Nephron (organoid): Measurements from ENCODE around the gene AHSP.
"Not testable (repeated sequence)": the region's sequence is repeated elsewhere in the genome, so short reads cannot be mapped to it uniquely, and the experiment has no call there.

ENCODE experiments used
- H3K27ac Mint-ChIP-seq, 3 experiments: 2 replicates each; pipeline ENCODE4 v1.8.0; 2020; ENCODE audit warnings: mixed read lengths in 3 of 3, mild to moderate bottlenecking in 2 of 3, moderate library complexity in 1 of 3
- H3K27me3 Mint-ChIP-seq: 2 replicates; pipeline ENCODE4 v1.8.0; 2021; ENCODE audit warnings: low read depth, mild to moderate bottlenecking, moderate library complexity, mixed read lengths
- H3K36me3 Mint-ChIP-seq: 2 replicates; pipeline ENCODE4 v1.8.0; 2020; ENCODE audit warnings: low read depth, mixed read lengths
- H3K4me1 Mint-ChIP-seq: 2 replicates; pipeline ENCODE4 v1.8.0; 2020; ENCODE audit warnings: mixed read lengths
- H3K4me3 Mint-ChIP-seq, 3 experiments: 2 replicates each; pipeline ENCODE4 v1.8.0; 2020; ENCODE audit warnings: mild to moderate bottlenecking in 3 of 3, mixed read lengths in 3 of 3, moderate library complexity in 2 of 3
- H3K9me3 Mint-ChIP-seq: 2 replicates; pipeline ENCODE4 v1.8.0; 2020; ENCODE audit warnings: mixed read lengths
- TF ChIP-seq, protein P1 (sequence below), 3 experiments: fragments of 200-600 bp; sonication (generic); IDR thresholded peaks; one replicate each; pipeline ENCODE4 v1.5.0; 2021; ENCODE audit warnings: antibody characterized with exemption in 3 of 3; ENCODE audit not compliant: unreplicated experiment in 3 of 3

The AHSP gene

GRCh38 chr16:31569360-31569717 is 41.6 kb downstream of the AHSP start:
- H3K4me1 Mint-ChIP-seq = no peaks in the 10 kb centered on the region
- H3K9me3 Mint-ChIP-seq = peaks cover 18% of the 10 kb centered on the region
- no peak overlapping the region for H3K27ac Mint-ChIP-seq
- H3K4me3 Mint-ChIP-seq = no peak overlapping the region
- H3K36me3 Mint-ChIP-seq = no peaks in the 10 kb centered on the region
- TF ChIP-seq, protein P1, sequence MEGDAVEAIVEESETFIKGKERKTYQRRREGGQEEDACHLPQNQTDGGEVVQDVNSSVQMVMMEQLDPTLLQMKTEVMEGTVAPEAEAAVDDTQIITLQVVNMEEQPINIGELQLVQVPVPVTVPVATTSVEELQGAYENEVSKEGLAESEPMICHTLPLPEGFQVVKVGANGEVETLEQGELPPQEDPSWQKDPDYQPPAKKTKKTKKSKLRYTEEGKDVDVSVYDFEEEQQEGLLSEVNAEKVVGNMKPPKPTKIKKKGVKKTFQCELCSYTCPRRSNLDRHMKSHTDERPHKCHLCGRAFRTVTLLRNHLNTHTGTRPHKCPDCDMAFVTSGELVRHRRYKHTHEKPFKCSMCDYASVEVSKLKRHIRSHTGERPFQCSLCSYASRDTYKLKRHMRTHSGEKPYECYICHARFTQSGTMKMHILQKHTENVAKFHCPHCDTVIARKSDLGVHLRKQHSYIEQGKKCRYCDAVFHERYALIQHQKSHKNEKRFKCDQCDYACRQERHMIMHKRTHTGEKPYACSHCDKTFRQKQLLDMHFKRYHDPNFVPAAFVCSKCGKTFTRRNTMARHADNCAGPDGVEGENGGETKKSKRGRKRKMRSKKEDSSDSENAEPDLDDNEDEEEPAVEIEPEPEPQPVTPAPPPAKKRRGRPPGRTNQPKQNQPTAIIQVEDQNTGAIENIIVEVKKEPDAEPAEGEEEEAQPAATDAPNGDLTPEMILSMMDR (IDR thresholded peaks at IDR 0.05; ENCODE audit: unreplicated experiment in 3 of 3) = no peak
- H3K27me3 Mint-ChIP-seq = peaks cover 57% of the 10 kb centered on the region

- Mint-ChIP-seq H3K27ac (no peak overlapping the region), H3K27me3 (peaks cover 33% of the 10 kb centered on the region), H3K36me3 (no peaks in the 10 kb centered on the region), H3K9me3 (peaks cover 29% of the 10 kb centered on the region), H3K4me3 (no peak overlapping the region), H3K4me1 (no peaks in the 10 kb centered on the region)
- TF ChIP-seq, protein P1 (IDR thresholded peaks at IDR 0.05; ENCODE audit: unreplicated experiment in 3 of 3) = no peak
These were observed 45.1 kb downstream of the AHSP start for GRCh38 chr16:31572821-31573220.

DNA sequence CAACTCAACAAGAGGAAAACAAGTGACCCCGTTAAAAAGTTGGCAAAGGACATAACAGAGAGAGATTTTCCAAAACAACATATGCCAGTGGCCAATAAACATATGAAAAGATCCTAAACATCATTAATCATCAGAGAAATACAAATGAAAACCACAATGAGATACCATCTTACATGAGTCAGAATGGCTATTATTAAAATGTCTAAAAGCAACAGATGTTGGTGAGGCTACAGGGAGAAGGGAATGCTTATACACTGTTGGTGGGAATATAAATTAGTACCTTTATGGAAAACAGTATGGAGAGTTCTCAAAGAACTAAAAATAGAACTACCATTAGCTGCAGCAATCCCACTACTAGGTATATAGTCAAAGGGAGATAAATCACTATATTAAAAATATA is 46.5 kb downstream of the AHSP start:
- not testable (repeated sequence) for H3K4me3 Mint-ChIP-seq, H3K4me1 Mint-ChIP-seq
- H3K9me3 Mint-ChIP-seq = peaks cover 34% of the 10 kb centered on the region

GRCh38 chr16:31577411-31577810 is 49.7 kb downstream of the AHSP start:
- Mint-ChIP-seq H3K27ac (no peak overlapping the region), H3K27me3 (peaks cover under 1% of the 10 kb centered on the region), H3K4me1 (no peaks in the 10 kb centered on the region), H3K9me3 (peaks cover 38% of the 10 kb centered on the region), H3K36me3 (no peaks in the 10 kb centered on the region), H3K4me3 (no peak overlapping the region)
- TF ChIP-seq, protein P1 (IDR thresholded peaks at IDR 0.05; ENCODE audit: unreplicated experiment in 3 of 3) = no peak

More for the DNA sequence above, 46.5 kb downstream of the AHSP start:
- H3K27me3 Mint-ChIP-seq = peaks cover 20% of the 10 kb centered on the region
- H3K36me3 Mint-ChIP-seq, H3K27ac Mint-ChIP-seq: not testable (repeated sequence)
